Type B pancreatic cell (in vitro differentiated cells): ENCODE measurements around the gene ESR1. TPM values are rescaled to one million over a fixed set of nuclear protein-coding genes. Genes with fewer than 3 reads are reported as not detected.
"Not testable (repeated sequence)": the region's sequence is repeated elsewhere in the genome, so short reads cannot be mapped to it uniquely, and the experiment has no call there.

Source experiments
- DNase-seq: peaks from one replicate; pipeline ENCODE4 v3.0.0; 2021; ENCODE audit warnings: mixed read lengths; ENCODE audit not compliant: unreplicated experiment; ENCODE audit errors: extremely low spot score
- H3K27ac Mint-ChIP-seq: 2 replicates; pipeline ENCODE4 v1.8.0; 2021; ENCODE audit warnings: mild to moderate bottlenecking, mixed read lengths
- H3K27me3 Mint-ChIP-seq: 2 replicates; pipeline ENCODE4 v1.8.0; 2021; ENCODE audit warnings: mixed read lengths
- H3K36me3 Mint-ChIP-seq: 2 replicates; pipeline ENCODE4 v1.8.0; 2021; ENCODE audit warnings: mixed read lengths
- H3K4me1 Mint-ChIP-seq: one replicate; pipeline ENCODE4 v1.8.0; 2021; ENCODE audit warnings: mixed read lengths; ENCODE audit not compliant: unreplicated experiment
- H3K4me3 Mint-ChIP-seq: 2 replicates; pipeline ENCODE4 v1.8.0; 2021; ENCODE audit warnings: mild to moderate bottlenecking, mixed read lengths
- H3K9me3 Mint-ChIP-seq: 2 replicates; pipeline ENCODE4 v1.8.0; 2021; ENCODE audit warnings: mixed read lengths
- CTCF ChIP-seq: fragments of 200-600 bp; sonication (generic); conservative IDR thresholded peaks from 2 replicates; pipeline ENCODE4 v1.5.0; 2021; ENCODE audit warnings: antibody characterized with exemption, mild to moderate bottlenecking
- total RNA-seq: library from RNA; stranded (reverse); gene quantifications from 2 replicates; pipeline ENCODE4 v1.2.1, GENCODE V29; 2021; ENCODE audit warnings: low replicate concordance

The ESR1 gene
- total RNA-seq, 1 donor from 2014 or later = 0.24 TPM

GRCh38 chr6:151837223-151837622, 29.7 kb downstream of the ESR1 start:
- H3K27ac Mint-ChIP-seq = no peak overlapping the region
- H3K36me3 Mint-ChIP-seq = no peaks in the 10 kb centered on the region
- no peak for DNase-seq
- no peaks in the 10 kb centered on the region for H3K4me1 Mint-ChIP-seq
- H3K9me3 Mint-ChIP-seq = no peaks in the 10 kb centered on the region
- no peak overlapping the region for H3K4me3 Mint-ChIP-seq
- H3K27me3 Mint-ChIP-seq = peaks cover 38% of the 10 kb centered on the region
- TF ChIP-seq CTCF = no peak

- no peak for DNase-seq
- Mint-ChIP-seq H3K4me3 (no peak overlapping the region), H3K27ac (no peak overlapping the region), H3K9me3 (no peaks in the 10 kb centered on the region), H3K27me3 (peaks cover 19% of the 10 kb centered on the region), H3K4me1 (no peaks in the 10 kb centered on the region), H3K36me3 (no peaks in the 10 kb centered on the region)
- no peak for TF ChIP-seq CTCF
Measured at GRCh38 chr6:151842816-151843215, 35.3 kb downstream of the ESR1 start.

- Mint-ChIP-seq H3K4me1 (no peaks in the 10 kb centered on the region), H3K27me3 (peaks cover 9% of the 10 kb centered on the region), H3K27ac (no peak overlapping the region), H3K36me3 (no peaks in the 10 kb centered on the region), H3K9me3 (no peaks in the 10 kb centered on the region), H3K4me3 (no peak overlapping the region)
- DNase-seq = no peak
- TF ChIP-seq CTCF = no peak
Measured at GRCh38 chr6:151847064-151847463, 39.6 kb downstream of the ESR1 start.

- TF ChIP-seq CTCF = no peak
- H3K9me3 Mint-ChIP-seq = no peaks in the 10 kb centered on the region
- peaks cover 9% of the 10 kb centered on the region for H3K27me3 Mint-ChIP-seq
- H3K4me1 Mint-ChIP-seq = no peaks in the 10 kb centered on the region
- H3K36me3 Mint-ChIP-seq = no peaks in the 10 kb centered on the region
- H3K4me3 Mint-ChIP-seq = no peak overlapping the region
- no peak for DNase-seq
- no peak overlapping the region for H3K27ac Mint-ChIP-seq
Measured at GRCh38 chr6:151850479-151851003, 43.1 kb downstream of the ESR1 start.

- no peak for DNase-seq
- Mint-ChIP-seq H3K27ac (no peak overlapping the region), H3K4me1 (no peaks in the 10 kb centered on the region), H3K4me3 (no peak overlapping the region), H3K27me3 (peaks cover 15% of the 10 kb centered on the region), H3K36me3 (no peaks in the 10 kb centered on the region), H3K9me3 (no peaks in the 10 kb centered on the region)
- no peak for TF ChIP-seq CTCF
Measured at GRCh38 chr6:151858294-151858693, 50.8 kb downstream of the ESR1 start.

- Mint-ChIP-seq H3K4me3 (no peak overlapping the region), H3K36me3 (no peaks in the 10 kb centered on the region), H3K27me3 (peaks cover 6% of the 10 kb centered on the region), H3K27ac (no peak overlapping the region), H3K9me3 (no peaks in the 10 kb centered on the region), H3K4me1 (no peaks in the 10 kb centered on the region)
- DNase-seq = no peak
- TF ChIP-seq CTCF = no peak
Measured at GRCh38 chr6:151862461-151862860, 55.0 kb downstream of the ESR1 start.

GRCh38 chr6:151867361-151867869, 59.9 kb downstream of the ESR1 start:
- not testable (repeated sequence) for H3K27me3 Mint-ChIP-seq, H3K4me1 Mint-ChIP-seq, H3K27ac Mint-ChIP-seq, H3K4me3 Mint-ChIP-seq, DNase-seq, H3K36me3 Mint-ChIP-seq, H3K9me3 Mint-ChIP-seq
